PC-9 (cell line): ENCODE data around the gene SASH1. TPM values are rescaled to one million over a fixed set of nuclear protein-coding genes. Genes with fewer than 3 reads are reported as not detected.

Experiments
- BruUV-seq: library from RNA; stranded (reverse); fragments of 400-500 nt; replicated peaks from 2 replicates; lab custom pipeline; 2021; lab: Mats Ljungman, UMichigan
- CTCF ChIA-PET: fragments of 300-600 bp; sonication (Branson Sonifier 250); formaldehyde crosslinking; loops from one replicate; lab custom pipeline; 2022; ENCODE audit warnings: antibody characterized with exemption; lab: Charles Lee
- POLR2A ChIA-PET: fragments of 300-600 bp; sonication (Branson Sonifier 250); formaldehyde crosslinking; loops from one replicate; lab custom pipeline; 2022; ENCODE audit warnings: antibody characterized with exemption; ENCODE audit not compliant: unreplicated experiment; lab: Charles Lee
- DNase-seq, 2 experiments: peaks; one replicate each; pipeline versions ENCODE4 v3.0.0 to v3.0.0-alpha.2; 2015 to 2022; ENCODE audit warnings: mixed read lengths in 1 of 2
- H2AFZ ChIP-seq: fragments of 200-600 bp; sonication (generic); 2 replicates; pipeline ENCODE4 v1.8.1; 2017; ENCODE audit warnings: antibody characterized with exemption
- H3F3A ChIP-seq: fragments of 200-600 bp; sonication (generic); 2 replicates; pipeline ENCODE4 v1.8.1; 2017; ENCODE audit warnings: antibody characterized with exemption, mild to moderate bottlenecking, low read depth; ENCODE audit not compliant: insufficient read depth
- H3K27ac ChIP-seq: fragments of 200-600 bp; sonication (generic); 2 replicates; pipeline ENCODE4 v1.6.1; 2016; ENCODE audit warnings: mixed run types
- H3K27me3 ChIP-seq: fragments of 200-600 bp; sonication (generic); 2 replicates; pipeline ENCODE4 v1.6.1; 2016; ENCODE audit warnings: low read depth, mixed run types; ENCODE audit not compliant: insufficient read depth
- H3K36me3 ChIP-seq: fragments of 200-600 bp; sonication (generic); 2 replicates; pipeline ENCODE4 v1.6.1; 2016; ENCODE audit warnings: low read depth, mixed run types
- H3K4me1 ChIP-seq: fragments of 200-600 bp; sonication (generic); replicated peaks from 2 replicates; pipeline ENCODE4 v1.6.1; 2016; ENCODE audit warnings: mixed run types; ENCODE audit not compliant: insufficient read depth
- H3K4me2 ChIP-seq: fragments of 200-600 bp; sonication (generic); 2 replicates; pipeline ENCODE4 v1.6.1; 2017; ENCODE audit warnings: mixed run types
- H3K4me3 ChIP-seq: fragments of 200-600 bp; sonication (generic); 2 replicates; pipeline ENCODE4 v1.6.1; 2016; ENCODE audit warnings: mixed run types
- H3K79me2 ChIP-seq: fragments of 200-600 bp; sonication (generic); 2 replicates; pipeline ENCODE4 v1.6.1; 2017; ENCODE audit warnings: low read depth, mixed run types
- H3K9me2 ChIP-seq: fragments of 200-600 bp; sonication (generic); 2 replicates; pipeline ENCODE4 v1.8.1; 2017; ENCODE audit warnings: mild to moderate bottlenecking; ENCODE audit not compliant: insufficient read depth
- H3K9me3 ChIP-seq: fragments of 200-600 bp; sonication (generic); 2 replicates; pipeline ENCODE4 v1.8.1; 2016; ENCODE audit warnings: low read depth; ENCODE audit not compliant: insufficient read depth
- H4K20me1 ChIP-seq: fragments of 200-600 bp; sonication (generic); 2 replicates; pipeline ENCODE4 v1.8.1; 2017; ENCODE audit not compliant: insufficient read depth
- EZH2 ChIP-seq: fragments of 200-600 bp; sonication (generic); IDR thresholded peaks from 2 replicates; pipeline ENCODE4 v1.8.0; 2017; ENCODE audit warnings: antibody characterized with exemption, low read depth
- intact Hi-C: fragments of 100-400 bp; cut with micrococcal nuclease; formaldehyde crosslinking; loops from one replicate; pipeline ENCODE4 v1.10.0; 2022; ENCODE audit not compliant: unreplicated experiment
- total RNA-seq: library from RNA; stranded (reverse); gene quantifications from 2 replicates; pipeline ENCODE4 v1.2.3, GENCODE V29; 2021
- TF ChIP-seq, protein P1 (sequence below): fragments of 200-600 bp; sonication (generic); conservative IDR thresholded peaks from 2 replicates; pipeline ENCODE4 v1.6.1; 2017; ENCODE audit warnings: mixed run types, antibody characterized with exemption, mild to moderate bottlenecking, moderate library complexity

Gene SASH1
- total RNA-seq, 1 experiment from 2014 or later, result 32.9 TPM

DNA sequence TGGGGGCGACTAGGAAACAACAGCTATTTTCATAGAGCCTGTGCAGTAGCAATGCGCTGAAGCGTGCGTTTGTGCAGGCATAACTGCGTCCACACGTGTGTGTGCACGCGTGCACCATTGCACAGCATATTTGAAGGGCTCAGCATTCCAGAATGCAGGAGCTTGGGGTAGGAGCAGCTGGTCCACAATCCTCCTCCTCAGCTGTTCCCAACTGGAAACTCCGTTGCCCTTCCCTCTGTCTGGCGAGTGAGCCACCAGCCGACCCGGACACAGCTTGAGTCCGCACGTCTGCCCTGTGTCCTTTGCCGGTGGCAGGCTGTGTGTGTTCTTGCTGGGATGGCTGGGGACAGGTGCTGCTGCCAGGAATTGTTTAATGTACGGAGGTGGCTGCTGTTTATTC, 110.2 kb downstream of the SASH1 start:
- H3K27ac ChIP-seq, result no peak overlapping the region
- no peaks in the 10 kb centered on the region for H3K9me3 ChIP-seq
- intact Hi-C loops, result no loop called here
- no peaks in the 10 kb centered on the region for H3K79me2 ChIP-seq
- no TSS peak for BruUV-seq
- no peaks in the 10 kb centered on the region for H3F3A ChIP-seq
- no peaks in the 10 kb centered on the region for H3K36me3 ChIP-seq
- H3K9me2 ChIP-seq, result no peaks in the 10 kb centered on the region
- ChIA-PET CTCF (no interaction called here), POLR2A (no interaction called here)
- no peak for DNase-seq
- no peak overlapping the region for H3K4me3 ChIP-seq
- TF ChIP-seq, protein P1, sequence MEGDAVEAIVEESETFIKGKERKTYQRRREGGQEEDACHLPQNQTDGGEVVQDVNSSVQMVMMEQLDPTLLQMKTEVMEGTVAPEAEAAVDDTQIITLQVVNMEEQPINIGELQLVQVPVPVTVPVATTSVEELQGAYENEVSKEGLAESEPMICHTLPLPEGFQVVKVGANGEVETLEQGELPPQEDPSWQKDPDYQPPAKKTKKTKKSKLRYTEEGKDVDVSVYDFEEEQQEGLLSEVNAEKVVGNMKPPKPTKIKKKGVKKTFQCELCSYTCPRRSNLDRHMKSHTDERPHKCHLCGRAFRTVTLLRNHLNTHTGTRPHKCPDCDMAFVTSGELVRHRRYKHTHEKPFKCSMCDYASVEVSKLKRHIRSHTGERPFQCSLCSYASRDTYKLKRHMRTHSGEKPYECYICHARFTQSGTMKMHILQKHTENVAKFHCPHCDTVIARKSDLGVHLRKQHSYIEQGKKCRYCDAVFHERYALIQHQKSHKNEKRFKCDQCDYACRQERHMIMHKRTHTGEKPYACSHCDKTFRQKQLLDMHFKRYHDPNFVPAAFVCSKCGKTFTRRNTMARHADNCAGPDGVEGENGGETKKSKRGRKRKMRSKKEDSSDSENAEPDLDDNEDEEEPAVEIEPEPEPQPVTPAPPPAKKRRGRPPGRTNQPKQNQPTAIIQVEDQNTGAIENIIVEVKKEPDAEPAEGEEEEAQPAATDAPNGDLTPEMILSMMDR, result no peak
- TF ChIP-seq EZH2, result no peak
- H4K20me1 ChIP-seq, result no peaks in the 10 kb centered on the region
- no peaks in the 10 kb centered on the region for H3K27me3 ChIP-seq
- H2AFZ ChIP-seq, result no peak overlapping the region
- peaks cover 7% of the 10 kb centered on the region for H3K4me1 ChIP-seq
- H3K4me2 ChIP-seq, result no peak overlapping the region

DNA sequence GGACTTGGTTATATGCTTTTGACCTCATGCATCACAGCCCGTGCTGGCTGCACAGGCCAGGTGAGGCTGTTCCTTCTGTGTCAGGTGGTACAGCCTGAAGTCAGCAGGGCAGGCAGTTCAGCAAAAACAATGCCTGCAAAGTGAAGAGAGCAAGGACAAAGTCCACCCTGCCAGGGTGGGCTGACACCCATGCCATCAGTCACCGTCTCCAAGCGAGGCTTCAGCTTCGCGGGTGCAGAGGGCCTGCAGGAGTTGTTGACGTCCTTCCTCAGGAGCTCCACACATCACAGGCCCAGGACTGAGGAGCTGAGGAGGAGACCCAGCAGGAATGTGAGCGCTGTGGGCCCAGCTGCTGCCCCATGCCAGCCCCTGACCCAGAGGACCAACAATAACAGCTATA, 111.3 kb downstream of the SASH1 start:
- no peak overlapping the region for H3K27ac ChIP-seq
- no TSS peak for BruUV-seq
- no peak overlapping the region for H3K4me3 ChIP-seq
- no peak for DNase-seq
- no peaks in the 10 kb centered on the region for H3K36me3 ChIP-seq
- H3K9me3 ChIP-seq, result no peaks in the 10 kb centered on the region
- no peak for TF ChIP-seq EZH2
- TF ChIP-seq, protein P1, result no peak
- H4K20me1 ChIP-seq, result no peaks in the 10 kb centered on the region
- intact Hi-C loops, result no loop called here
- no peaks in the 10 kb centered on the region for H3F3A ChIP-seq
- H3K27me3 ChIP-seq, result no peaks in the 10 kb centered on the region
- no peaks in the 10 kb centered on the region for H3K79me2 ChIP-seq
- no peaks in the 10 kb centered on the region for H3K9me2 ChIP-seq
- H3K4me2 ChIP-seq, result no peak overlapping the region
- H3K4me1 ChIP-seq, result no peaks in the 10 kb centered on the region
- CTCF ChIA-PET, result no interaction called here
- H2AFZ ChIP-seq, result no peak overlapping the region
- POLR2A ChIA-PET, result no interaction called here

DNA sequence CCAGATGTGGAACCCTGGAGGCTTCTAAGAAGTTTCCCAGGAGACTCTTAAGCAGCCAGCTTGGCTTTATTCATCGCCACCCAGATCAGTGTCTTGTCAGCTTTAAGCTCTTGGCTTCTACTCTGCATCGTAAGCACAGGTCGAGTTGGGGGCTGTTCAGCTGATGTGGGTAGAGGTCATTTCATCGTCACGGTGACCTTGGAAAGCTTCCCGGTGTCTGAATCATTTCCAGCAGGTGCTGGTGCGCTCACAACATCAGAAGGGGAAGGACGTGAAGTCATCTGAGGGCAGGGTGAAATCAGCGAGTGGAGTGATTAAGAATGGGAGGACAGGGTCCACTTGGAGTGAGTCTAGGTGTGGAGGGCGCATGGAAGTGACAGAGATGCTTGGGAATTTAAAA, 112.6 kb downstream of the SASH1 start:
- no peak overlapping the region for H3K4me2 ChIP-seq
- BruUV-seq, result no TSS peak
- H3K4me1 ChIP-seq, result no peaks in the 10 kb centered on the region
- H3K36me3 ChIP-seq, result no peaks in the 10 kb centered on the region
- intact Hi-C loops, result no loop called here
- no peak overlapping the region for H3K27ac ChIP-seq
- POLR2A ChIA-PET, result no interaction called here
- no peaks in the 10 kb centered on the region for H3K9me3 ChIP-seq
- CTCF ChIA-PET, result no interaction called here
- H2AFZ ChIP-seq, result no peak overlapping the region
- no peaks in the 10 kb centered on the region for H3K9me2 ChIP-seq
- no peaks in the 10 kb centered on the region for H3K79me2 ChIP-seq
- H3K27me3 ChIP-seq, result no peaks in the 10 kb centered on the region
- H3K4me3 ChIP-seq, result no peak overlapping the region
- no peaks in the 10 kb centered on the region for H3F3A ChIP-seq
- DNase-seq, result no peak
- no peak for TF ChIP-seq EZH2
- TF ChIP-seq, protein P1, result no peak
- no peaks in the 10 kb centered on the region for H4K20me1 ChIP-seq
